ENCODE results near the gene TSEN54.
A peak's percentile ranks its signal among the peaks of the same experiment; 100 is the strongest.
"Not testable (repeated sequence)": the region's sequence is repeated elsewhere in the genome, so short reads cannot be mapped to it uniquely, and the experiment has no call there.

TSEN54 gene
- total RNA-seq, result 0.79 to 13.2 (median 6.5) reads per million in 17 experiments

GRCh38 chr17:75516255-75516618 is at the start of gene TSEN54:
Gene TSEN54 (plus strand): TSS chr17:75516528. CDS start chr17:75516561, 33 bp downstream.
- DNase-seq, result peak; percentile 90 to 97 (median 94)

DNA sequence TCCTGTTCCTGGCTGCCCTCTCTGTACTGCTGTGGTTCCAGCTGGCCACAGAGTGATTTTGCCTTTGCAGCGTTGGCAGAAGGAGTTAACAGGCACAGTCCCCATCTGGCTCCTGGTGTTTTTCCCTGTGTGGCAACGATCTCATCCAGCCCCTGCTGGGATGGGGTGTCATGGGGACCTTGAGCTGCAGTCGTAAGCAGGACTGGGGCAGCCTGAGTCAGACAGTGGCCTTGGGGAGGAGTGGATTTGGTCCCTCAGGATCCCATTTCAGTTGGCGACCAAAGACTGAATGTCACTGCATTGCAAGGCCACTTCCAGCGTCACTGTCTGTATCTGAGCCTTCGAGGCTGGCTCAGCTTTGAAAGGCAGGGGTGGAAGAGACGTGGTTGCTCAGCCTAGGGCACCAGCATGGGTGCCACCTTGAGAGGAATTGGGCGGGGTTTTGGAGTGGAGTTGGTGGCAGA is 48.0 kb upstream of the TSEN54 start:
- no peak for DNase-seq

DNA sequence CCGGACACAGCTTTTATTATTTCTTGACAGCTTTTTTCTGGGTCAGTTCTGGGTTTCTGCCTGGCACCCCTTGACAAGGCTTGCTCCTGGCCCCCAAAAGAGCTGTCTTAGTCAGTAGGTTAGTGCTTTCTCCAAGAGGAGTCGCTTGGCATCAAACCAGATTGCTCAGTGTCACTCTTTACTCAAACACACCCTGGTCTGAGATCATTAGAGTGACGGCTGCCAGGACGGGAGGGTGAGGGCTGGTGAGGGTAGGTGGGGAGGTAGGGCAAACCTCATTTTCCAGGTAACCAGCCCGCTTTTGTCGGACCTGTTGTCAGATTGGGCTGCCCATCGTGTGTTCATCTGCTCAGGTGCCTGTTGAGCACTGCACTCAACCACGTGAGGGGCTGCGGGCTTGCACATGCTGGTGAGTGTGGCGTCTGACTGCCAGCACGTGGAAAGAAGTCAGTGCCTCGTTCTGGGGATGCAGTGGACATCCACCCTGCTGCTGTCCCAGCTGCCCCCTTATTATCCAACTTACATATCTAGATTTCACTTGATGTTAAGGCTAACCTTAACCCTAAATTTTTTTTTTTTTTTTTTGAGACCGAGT is 47.5 kb upstream of the TSEN54 start:
- DNase-seq, result no peak

DNA sequence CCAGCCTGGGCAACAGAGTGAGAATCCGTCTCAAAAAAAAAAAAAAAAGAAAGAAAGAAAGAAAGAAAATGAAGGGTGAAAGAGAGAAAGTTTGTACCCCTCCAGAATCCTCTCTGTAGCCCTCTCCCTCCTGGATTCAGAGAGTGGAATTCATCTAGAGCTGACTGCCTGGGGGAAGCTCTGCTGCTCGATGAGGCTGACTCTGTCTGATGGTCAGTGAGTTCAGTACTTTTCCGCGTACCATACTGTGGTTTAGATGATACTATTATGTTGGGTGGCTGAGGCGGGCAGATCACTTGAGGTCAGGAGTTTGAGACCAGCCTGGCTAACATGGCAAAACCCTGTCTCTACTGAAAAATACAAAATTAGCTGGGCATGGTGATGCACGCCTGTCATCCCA is 45.1 kb upstream of the TSEN54 start:
- no peak for DNase-seq

- DNase-seq, result no peak
These were observed 44.2 kb upstream of the TSEN54 start for GRCh38 chr17:75472119-75472518.

DNA sequence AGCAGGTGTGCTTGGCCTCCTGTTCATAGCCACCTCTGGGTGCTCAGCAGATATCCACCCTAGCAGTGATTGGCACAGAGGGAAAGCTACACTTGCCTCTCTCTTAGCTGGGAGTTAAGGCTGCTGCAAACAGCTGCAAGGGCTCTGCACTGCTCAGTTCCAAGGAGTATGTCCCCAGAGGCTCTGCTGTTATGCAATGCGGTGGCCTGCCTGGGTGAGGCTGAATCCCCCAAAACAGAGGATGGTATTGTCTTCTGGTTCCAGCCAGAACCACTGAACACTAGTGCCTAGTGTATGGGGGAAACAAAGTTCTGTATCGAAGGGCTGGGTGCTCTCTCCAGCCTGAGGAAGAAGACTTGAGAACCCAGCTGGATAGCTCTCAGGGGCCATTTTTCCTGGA is 43.1 kb upstream of the TSEN54 start:
- DNase-seq, result no peak

GRCh38 chr17:75474736-75475135 is 41.6 kb upstream of the TSEN54 start:
- DNase-seq, result no peak

DNA sequence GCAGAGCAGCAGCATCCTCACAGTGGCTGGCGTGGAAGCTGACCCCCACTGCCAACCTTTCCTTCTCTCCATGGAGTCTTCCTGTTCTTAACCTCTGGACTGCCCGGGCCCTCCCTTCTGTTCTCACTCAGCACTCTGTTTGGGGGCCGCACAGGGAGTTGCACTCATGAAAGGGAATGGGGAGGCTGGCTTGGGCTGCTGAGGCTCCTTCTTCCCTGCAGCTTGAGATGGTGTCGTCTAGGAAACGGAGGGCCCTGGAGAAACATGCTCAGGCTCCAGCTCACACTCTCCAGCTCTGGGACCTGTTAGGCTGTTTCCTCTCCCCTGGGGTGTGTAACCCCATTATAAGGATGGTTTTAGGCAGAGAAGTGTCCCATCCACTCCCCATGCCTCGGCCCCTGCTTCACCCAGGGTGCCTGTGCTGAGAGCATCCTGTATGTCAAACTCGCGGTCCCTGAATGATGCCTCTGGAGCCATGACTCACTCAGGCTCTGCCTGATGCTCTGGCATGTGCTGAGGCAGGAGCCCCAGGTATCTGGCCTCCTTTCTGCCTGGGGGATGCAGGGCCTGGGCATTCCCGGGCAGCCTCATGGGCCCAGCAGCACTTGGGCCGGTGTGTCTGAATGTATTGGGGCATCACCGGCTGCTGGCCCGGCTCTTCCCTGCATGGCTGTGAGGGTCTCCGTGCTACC is 41.0 kb upstream of the TSEN54 start:
- no peak for DNase-seq

GRCh38 chr17:75475851-75476250 is 40.5 kb upstream of the TSEN54 start:
- DNase-seq, result no peak

DNA sequence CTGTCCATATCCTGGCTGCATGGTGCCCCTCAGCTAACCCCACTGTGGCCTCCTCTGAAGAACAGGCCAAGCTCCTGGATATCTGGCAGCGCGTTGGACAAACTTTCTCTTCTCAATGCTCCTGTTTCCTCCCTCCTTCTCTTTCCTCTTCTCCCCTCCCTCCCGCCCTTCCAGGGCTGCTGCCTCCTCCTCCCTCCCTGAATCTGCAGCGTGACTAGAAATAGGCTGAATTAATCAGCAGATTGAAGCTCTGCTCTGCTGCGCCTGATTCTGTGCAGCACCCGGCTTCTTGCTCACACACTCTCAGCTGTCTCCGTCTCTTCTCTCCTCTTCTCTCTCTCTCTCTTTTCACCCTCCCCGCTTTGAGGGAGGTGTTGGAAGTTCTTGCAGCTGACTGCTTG is 40.1 kb upstream of the TSEN54 start:
- no peak for DNase-seq

- DNase-seq, result peak; percentile 36 to 68 (median 60)
These were observed 39.4 kb upstream of the TSEN54 start for GRCh38 chr17:75476752-75477489.

- not testable (repeated sequence) for DNase-seq
These were observed 38.9 kb upstream of the TSEN54 start for GRCh38 chr17:75477490-75477862.

DNA sequence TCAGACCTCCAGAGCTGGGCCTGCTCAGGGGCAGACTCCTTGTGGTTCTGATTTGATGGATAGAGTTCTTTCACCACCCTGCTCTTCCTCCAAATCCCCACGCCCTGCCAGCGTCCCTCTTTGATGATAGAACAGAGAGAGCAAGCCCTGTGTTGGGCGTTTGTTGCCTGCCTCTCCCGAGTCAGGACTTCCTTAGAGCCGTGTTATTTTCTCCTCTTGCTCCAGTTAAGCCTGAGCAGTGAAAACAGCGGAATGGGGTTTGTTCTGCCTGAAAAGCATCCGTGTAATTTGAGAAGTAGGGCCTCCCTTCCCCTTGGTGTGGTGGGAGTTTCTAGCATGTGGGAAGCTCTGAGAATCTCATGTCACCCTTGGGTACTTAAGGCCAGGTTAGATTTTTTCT is 37.8 kb upstream of the TSEN54 start:
- no peak for DNase-seq

GRCh38 chr17:75480281-75480680 is 36.0 kb upstream of the TSEN54 start:
- DNase-seq, result no peak

GRCh38 chr17:75481194-75482068 is 34.9 kb upstream of the TSEN54 start:
- DNase-seq, result no peak

DNA sequence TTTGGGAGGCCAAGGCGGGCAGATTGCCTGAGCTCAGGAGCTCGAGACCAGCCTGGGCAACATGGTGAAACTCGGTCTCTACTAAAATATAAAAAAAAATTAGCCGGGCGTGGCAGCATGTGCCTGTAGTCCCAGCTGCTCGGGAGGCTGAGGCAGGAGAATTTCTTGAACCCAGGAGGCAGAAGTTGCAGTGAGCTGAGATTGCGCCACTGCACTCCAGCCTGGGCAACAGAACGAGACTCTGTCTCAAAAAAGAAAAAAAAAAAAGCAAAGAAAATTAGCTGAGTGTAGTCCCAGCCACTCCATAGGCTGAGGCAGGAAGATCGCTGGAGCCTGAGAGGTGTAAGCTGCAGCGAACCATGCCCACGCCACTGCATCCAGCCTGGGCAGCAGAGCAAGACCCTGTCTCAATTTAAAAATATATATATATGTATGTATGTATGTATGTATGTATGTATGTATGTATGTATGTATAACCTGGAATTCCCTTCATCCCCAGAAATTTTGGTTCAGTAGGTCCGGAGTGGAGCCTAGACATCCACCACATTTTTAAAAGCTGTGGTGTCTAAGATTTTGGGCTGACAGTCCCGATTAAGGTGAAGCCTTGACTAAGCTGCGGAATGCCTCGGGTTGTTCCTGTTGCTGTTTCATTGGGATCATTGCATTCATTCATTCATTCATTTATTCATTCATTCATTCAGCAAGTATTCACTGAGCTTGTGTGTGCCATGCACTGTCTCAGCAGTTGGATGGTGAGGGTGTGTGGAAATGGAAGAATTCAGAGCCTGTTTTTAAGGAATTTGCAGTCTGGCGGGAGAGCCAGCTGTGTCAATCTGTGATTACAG is 34.0 kb upstream of the TSEN54 start:
- DNase-seq, result no peak

DNA sequence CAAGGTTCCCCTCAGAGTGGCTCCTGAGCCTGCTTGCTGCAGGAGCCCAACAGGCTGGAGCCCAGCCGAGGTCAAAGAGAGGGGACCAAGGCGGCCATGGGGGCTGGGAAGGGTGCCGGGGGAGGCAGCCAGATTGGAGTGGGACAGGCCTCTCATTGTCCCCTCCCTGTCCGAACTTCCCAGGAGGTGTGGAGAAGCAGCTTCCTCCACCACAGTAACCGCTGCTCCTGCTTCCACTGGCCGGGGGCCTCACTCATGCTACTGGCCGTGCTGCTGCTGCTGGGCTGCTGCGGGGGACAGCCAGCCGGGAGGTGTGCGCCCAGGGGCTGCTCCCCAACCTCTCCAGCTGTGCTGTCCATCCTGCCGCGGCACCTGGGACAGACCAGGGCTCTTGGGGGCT is 30.6 kb upstream of the TSEN54 start:
- no peak for DNase-seq

GRCh38 chr17:75486151-75486550 is 30.2 kb upstream of the TSEN54 start:
- DNase-seq, result no peak

DNA sequence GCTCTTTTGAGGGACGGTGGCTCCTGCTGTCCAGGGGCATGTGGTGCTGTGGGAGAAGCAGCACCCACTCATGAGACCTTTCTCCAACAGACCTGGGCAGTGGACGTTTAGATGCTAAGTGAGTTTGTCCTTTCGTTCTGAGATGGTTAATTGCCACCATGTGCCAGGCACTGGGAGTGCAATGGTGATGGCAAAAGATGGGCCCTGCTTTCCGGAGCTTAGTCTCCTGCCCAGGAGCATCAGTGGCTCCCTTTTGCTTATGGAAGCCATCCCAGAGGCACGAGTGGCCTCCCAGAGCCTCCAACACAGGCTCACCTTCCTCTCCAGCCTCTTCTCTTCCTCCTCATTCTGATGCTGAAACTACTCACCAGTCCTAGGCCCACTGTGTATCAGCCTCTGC is 29.4 kb upstream of the TSEN54 start:
- no peak for DNase-seq

- peak; percentile 76 to 88 (median 87) for DNase-seq
These were observed 28.8 kb upstream of the TSEN54 start for GRCh38 chr17:75487351-75488070.

Data from suppressor macrophage (primary cell).